HG03135 (cell line): ENCODE measurements around the gene PRRT1B.

Source experiments
- ATAC-seq: cut with Tn5 transposase; IDR thresholded peaks from one replicate; pipeline ENCODE4 v1.9.1; 2021; ENCODE audit warnings: mild to moderate bottlenecking, moderate library complexity; ENCODE audit not compliant: unreplicated experiment

The PRRT1B gene

DNA sequence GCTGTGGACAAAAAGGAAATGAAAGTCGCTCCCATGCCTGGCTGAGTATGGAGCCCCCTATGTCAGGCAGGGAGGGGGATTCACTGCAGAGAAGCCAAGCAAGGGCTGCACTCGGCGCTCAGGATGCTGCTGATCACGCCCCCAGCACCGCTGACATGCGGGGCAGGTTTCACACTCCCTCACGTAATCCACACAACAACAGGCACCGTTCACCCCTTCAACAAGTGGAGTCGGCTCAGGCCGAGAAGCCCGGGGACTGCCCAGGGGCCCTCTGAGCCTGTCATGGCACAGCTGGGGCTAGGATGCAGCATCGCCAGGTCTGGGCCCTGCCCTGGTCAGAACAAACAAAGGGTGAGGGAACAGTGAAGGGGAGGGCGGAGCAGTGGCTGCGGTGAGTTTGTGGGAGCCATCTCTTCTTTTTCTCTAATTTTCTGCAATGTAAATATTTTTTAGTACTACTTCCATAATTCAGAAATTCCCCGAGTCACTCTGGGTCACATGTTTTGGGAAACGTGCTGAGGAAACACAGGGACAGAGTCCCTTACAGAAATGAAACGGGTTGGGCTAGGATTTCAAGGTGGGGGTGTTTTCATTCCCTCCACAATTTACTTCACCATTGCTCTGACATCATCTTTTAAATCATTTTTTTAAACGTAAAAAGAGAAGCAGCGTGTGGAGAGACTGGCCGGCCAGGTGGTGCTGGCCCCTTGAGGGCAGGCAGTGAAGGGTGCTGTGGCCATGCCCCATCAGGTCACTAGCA lies 49.8 kb downstream of the PRRT1B start:
- no peak for ATAC-seq

DNA sequence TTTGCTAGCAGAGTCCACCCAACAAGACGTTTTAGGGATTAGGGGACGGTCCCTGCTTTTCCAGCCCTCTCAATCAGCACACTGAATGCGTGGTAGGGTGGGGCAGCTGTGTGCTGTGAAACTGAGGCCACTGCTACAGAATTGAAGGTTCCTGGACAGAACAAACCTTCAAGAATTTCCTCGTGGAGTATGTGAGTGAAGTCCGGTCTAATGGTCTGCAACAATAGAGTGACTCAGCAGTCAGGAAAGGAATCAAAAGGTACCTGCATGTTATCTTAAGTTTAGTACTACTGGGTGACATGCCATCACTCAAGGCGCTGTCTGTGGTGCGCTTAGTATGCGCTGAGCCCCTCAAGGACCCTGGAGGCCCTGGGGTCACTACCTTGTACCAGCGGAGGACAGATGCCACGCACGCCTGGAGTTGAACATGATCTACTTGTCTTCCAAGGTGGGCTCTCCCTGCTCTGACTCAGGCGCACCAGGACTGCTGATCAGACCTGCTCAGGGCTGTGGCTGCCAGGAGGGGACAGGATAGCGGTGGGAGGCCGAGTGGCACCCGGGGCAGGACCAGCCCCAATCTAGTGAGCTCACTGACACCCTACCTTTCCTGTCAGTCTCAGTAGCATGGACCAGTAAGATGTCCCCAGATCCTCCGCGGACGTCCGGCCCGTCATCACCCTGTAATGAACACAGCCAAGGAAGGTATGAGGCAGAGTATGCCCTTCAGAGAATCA lies 50.5 kb downstream of the PRRT1B start:
- no peak for ATAC-seq

GRCh38 chr9:131596430-131596743 lies 51.1 kb downstream of the PRRT1B start:
- no peak for ATAC-seq

- ATAC-seq: no peak
Measured at GRCh38 chr9:131597246-131597645, 51.9 kb downstream of the PRRT1B start.

DNA sequence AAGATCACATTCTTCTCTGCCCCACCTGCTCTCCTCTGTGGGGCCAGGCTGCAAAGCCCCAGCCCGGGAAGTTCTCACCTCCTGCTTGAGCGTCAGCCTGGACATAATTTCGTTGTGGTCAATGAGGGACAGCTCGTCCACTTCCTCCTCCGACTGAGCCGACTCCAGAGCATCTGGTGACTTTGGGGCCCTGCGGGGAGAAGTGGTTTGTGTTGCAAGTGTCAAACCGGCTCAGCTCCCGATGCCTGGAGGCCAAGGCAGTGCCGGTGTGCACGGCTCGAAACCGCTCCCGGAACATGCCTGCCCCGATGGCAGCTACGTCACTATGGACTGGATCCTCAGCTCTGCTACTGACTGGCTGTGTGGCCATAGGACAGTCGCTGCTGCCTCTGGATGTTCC lies 52.8 kb downstream of the PRRT1B start:
- no peak for ATAC-seq

- ATAC-seq: no peak
Measured at GRCh38 chr9:131601683-131602181, 56.4 kb downstream of the PRRT1B start.

- no peak for ATAC-seq
Measured at GRCh38 chr9:131603199-131603598, 57.9 kb downstream of the PRRT1B start.

GRCh38 chr9:131603711-131604439 lies 58.6 kb downstream of the PRRT1B start:
- no peak for ATAC-seq

DNA sequence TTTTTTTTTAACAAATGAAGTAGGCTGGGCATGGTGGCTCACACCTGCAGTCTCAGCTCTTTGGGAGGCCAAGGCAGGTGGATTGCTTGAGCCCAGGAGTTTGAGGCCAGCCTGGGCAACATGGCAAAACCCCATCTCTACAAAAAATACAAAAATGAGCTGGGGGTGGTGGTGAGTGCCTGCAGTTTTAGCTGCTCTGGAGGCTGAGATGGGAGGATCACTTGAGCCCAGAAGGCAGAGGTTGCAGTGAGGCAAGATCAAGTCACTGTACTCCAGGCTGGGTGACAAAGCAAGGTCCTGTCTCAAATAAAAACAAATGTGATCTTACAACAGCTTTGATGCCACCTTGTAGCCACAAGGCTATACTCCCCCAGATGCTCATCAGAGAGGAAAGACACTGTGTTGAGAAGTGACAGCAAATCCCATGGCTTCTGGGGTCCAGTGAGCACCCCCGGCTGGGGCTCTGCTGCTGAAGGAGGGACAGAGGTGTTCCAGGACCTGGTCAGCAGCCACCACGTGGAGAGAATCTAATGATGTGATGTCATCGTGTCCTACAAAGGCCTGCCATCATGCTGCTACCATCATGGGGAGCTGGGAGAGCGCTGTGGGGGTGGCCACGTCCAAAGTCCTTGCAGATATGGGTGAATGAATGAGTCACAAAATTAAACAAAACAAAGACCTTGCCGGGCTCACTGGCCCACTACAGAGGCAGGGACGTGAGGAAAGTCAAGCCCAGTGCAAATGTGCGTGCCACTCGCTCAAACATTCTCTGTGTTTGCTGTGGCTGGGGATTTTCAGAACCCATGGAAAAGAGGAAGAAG lies 60.7 kb downstream of the PRRT1B start:
- ATAC-seq: no peak

DNA sequence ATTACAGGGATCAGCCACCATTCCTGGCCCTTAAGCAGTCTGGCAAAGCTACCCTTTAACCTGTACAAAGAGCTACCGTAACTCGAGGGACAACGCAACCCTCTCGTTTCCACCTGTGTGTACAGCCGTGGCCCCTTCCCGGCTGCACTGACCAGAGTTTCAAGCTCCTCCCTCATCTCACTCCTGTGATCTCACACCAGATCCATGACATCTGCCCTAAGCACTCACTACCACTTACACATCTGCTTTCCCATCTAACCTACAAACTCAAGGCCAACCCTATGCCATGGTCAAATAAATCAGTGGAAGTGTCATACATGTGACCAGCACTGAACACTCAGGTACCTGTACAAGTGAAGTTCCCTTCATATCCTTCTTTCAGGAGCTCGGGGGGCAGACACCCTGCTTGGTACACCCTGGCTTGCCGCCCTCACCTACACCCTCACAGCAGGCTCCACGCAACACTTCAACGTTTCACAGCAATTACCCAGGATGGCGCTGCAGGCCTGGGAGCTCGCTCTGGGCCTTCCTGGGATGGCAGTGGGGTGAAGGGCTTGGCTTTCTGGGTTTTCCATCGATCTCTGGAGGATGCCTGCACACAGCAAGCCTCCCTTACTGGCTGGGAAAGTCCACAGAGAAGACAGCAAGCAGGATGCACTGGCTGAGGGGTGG lies 61.7 kb downstream of the PRRT1B start:
- ATAC-seq: no peak

- no peak for ATAC-seq
Measured at GRCh38 chr9:131607591-131607990, 62.3 kb downstream of the PRRT1B start.

DNA sequence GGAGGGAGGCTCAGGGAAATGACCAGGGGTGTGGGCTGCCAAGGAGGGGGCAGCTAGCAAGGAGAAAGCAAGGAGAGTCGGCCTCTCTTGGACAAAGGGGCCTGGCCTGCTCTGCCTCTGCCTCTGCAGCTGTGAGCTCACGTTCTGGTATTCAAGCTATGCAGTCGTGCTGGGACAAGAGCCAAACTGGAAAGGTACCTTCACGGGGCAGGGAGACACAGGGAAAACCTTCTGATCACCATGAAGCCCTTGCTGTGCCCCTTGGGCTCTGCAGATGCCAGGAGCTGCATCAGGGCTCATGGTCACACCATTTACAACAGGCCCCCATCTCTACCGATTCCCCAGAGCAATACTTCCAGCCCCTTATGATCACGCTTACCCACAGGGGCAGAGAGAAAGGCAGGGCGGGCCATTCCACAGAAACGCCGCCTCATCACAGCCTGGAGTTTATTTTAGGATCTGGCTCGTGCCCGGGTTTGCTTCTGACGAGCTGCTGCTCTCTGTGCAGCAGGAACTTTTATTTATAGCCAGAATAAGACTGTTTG lies 63.2 kb downstream of the PRRT1B start:
- ATAC-seq: no peak
